Ovary (tissue), 9 donors: ENCODE data around the gene C6orf132. TPM values are rescaled to one million over a fixed set of nuclear protein-coding genes. Genes with fewer than 3 reads are reported as not detected.

Experiments
- DNase-seq, 5 donors: peaks; one replicate each; pipeline ENCODE4 v3.0.0-alpha.2; 2019 to 2020
- H3K27ac ChIP-seq, 2 donors: fragments of 200-600 bp; one replicate each; pipeline versions ENCODE4 v1.5.1 to v1.8.0; 2019 to 2022
- H3K27me3 ChIP-seq: fragments of 200-600 bp; one replicate; pipeline ENCODE4 v1.8.0; 2022
- H3K36me3 ChIP-seq: fragments of 200-600 bp; sonication (generic); one replicate; pipeline ENCODE4 v1.5.1; 2019
- H3K4me1 ChIP-seq: one replicate; pipeline ENCODE4 v1.8.1; 2013; ENCODE audit warnings: mild to moderate bottlenecking, moderate library complexity; ENCODE audit not compliant: insufficient read depth
- H3K4me3 ChIP-seq: fragments of 200-600 bp; sonication (generic); one replicate; pipeline ENCODE4 v1.5.1; 2017
- H3K9me3 ChIP-seq, 2 donors: fragments of 200-600 bp in 1 of 2; sonication (generic) in 1 of 2; one replicate each; pipeline versions ENCODE4 v1.5.1 to v1.8.1; 2013 to 2019; ENCODE audit warnings: mild to moderate bottlenecking in 1 of 2, moderate library complexity in 1 of 2
- EP300 ChIP-seq: sonication (generic); formaldehyde crosslinking; IDR thresholded peaks from one replicate; pipeline ENCODE4 v1.6.1; 2017; ENCODE audit warnings: antibody characterized with exemption
- POLR2A ChIP-seq: fragments of 450-650 bp; IDR thresholded peaks from one replicate; pipeline ENCODE4 v1.6.1; 2017; ENCODE audit warnings: antibody characterized with exemption, mild to moderate bottlenecking, moderate library complexity
- WGBS, 3 donors: extraction: QIAGEN DNeasy Blood & Tissue Kit in 1 of 3; methylation state at CpG; one replicate each; pipeline versions ENCODE4 v1.1.5 to v1.1.7; 2013 to 2017; 5-methylcytosine and 5-hydroxymethylcytosine counted together
- intact Hi-C, 4 donors: fragments of 100-400 bp; cut with DNase I; formaldehyde crosslinking; loops; one replicate each; pipeline versions ENCODE4 v1.11.0 to v1.15.1; 2022 to 2023
- polyA plus RNA-seq, 2 donors: library from polyadenylated mRNA; stranded (reverse); fragments of 200-250 nt in 1 of 2; fragments of 350-450 nt in 1 of 2; fragmentation: Illumina TruSeq in 1 of 2; extraction: RNeasy Lipid Tissue Mini Kit (QIAGEN cat#74804) in 1 of 2; gene quantifications; one replicate each; pipeline ENCODE4 v1.2.3, GENCODE V29; 2013 to 2014
- total RNA-seq, 7 donors: library from RNA; depleted of rRNA in 2 of 7; stranded (reverse); fragments of >200 nt in 2 of 7; fragmentation: NEBNext Ultra II Directional in 3 of 7; extraction: Animal tissue kit (Norgen Biotek cat#: 25700) in 3 of 7; gene quantifications; one replicate each; pipeline versions ENCODE4 v1.1.0 to v1.2.4, GENCODE V29; 2016 to 2023
- TF ChIP-seq, protein P1 (sequence below), 3 donors: fragments of 450-650 bp in 2 of 3; fragments of 200-600 bp in 1 of 3; IDR thresholded peaks; one replicate each; pipeline versions ENCODE4 v1.5.1 to v1.8.0; 2016 to 2022; ENCODE audit warnings: antibody characterized with exemption in 3 of 3, mild to moderate bottlenecking in 1 of 3
- donor health status: DM: no; HTN: no; CAD: no; lungs with moderate emphysema.
- donor health status: DM: no; HTN: no; CAD: no.
- donor health status: Bipolar disorder and iron deficiency.
- donor health status: DM: yes; HTN: yes; CAD: no.
- donor health status: DM: no; HTN: no; CAD: no.
- donor health status: DM: yes; HTN: yes; CAD: no.

Gene C6orf132
- total and polyA plus RNA-seq, 9 donors = 0.05 to 14.1 (median 1.1) TPM

DNA sequence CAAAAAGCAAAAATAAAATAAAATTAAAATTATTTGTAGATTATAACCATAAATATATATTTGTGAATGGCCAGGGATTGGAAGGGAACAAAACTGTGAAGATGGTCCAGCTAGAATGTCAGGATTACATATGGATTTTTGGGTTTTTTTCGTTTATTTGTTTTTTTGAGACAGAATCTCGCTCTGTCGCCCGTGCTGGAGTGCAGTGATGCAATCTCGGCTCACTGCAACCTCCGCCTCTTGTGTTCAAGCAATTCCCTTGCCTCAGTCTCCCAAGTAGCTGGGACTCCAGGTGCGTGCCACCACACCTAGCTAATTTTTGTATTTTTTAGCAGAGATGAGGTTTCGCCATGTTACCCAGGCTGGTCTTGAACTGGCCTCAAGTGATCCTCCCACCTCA lies 7.8 kb upstream of the C6orf132 start:
- intact Hi-C loops = no loop called here
- no peak overlapping the region for H3K4me3 ChIP-seq
- no peak for DNase-seq
- H3K27ac ChIP-seq = no peak overlapping the region
- no peaks in the 10 kb centered on the region for H3K36me3 ChIP-seq
- WGBS, 3 donors = 91 to 92% (median 92%) methylated on average over 8 of the region's 8 CpGs
- no peaks in the 10 kb centered on the region for H3K4me1 ChIP-seq
- H3K27me3 ChIP-seq = no peaks in the 10 kb centered on the region
- no peak for TF ChIP-seq POLR2A
- TF ChIP-seq EP300 = no peak
- TF ChIP-seq, protein P1, sequence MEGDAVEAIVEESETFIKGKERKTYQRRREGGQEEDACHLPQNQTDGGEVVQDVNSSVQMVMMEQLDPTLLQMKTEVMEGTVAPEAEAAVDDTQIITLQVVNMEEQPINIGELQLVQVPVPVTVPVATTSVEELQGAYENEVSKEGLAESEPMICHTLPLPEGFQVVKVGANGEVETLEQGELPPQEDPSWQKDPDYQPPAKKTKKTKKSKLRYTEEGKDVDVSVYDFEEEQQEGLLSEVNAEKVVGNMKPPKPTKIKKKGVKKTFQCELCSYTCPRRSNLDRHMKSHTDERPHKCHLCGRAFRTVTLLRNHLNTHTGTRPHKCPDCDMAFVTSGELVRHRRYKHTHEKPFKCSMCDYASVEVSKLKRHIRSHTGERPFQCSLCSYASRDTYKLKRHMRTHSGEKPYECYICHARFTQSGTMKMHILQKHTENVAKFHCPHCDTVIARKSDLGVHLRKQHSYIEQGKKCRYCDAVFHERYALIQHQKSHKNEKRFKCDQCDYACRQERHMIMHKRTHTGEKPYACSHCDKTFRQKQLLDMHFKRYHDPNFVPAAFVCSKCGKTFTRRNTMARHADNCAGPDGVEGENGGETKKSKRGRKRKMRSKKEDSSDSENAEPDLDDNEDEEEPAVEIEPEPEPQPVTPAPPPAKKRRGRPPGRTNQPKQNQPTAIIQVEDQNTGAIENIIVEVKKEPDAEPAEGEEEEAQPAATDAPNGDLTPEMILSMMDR (IDR thresholded peaks at IDR 0.05) = no peak
- H3K9me3 ChIP-seq = no peaks in the 10 kb centered on the region

DNA sequence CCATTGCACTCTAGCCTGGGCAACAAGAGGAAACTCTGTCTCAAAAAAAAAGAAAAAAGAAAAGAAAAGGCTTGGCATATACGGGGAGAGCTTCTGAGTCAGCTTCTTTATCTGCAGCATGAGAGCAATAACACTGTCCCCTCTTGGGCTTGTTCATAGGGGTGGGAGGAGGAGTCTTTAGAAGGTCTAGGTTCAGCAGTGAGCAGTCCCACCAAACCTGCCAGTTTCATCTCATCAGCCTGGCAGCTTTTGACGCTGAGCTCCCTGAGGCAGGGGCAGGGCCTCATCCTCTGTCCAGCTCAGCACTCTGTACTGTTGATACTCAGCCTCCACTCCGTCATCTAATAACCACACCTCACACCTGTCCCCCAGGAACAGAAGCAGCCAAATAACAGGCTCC lies 5.6 kb upstream of the C6orf132 start:
- H3K9me3 ChIP-seq = no peaks in the 10 kb centered on the region
- intact Hi-C loops = no loop called here
- TF ChIP-seq EP300 (no peak), POLR2A (no peak)
- TF ChIP-seq, protein P1 (IDR thresholded peaks at IDR 0.05) = no peak
- H3K4me3 ChIP-seq = no peak overlapping the region
- DNase-seq = no peak
- H3K27ac ChIP-seq = no peak overlapping the region
- no peaks in the 10 kb centered on the region for H3K27me3 ChIP-seq
- WGBS, 3 donors = 36 to 59% (median 37%) methylated on average over 3 of the region's 3 CpGs
- H3K4me1 ChIP-seq = no peaks in the 10 kb centered on the region
- H3K36me3 ChIP-seq = no peaks in the 10 kb centered on the region

DNA sequence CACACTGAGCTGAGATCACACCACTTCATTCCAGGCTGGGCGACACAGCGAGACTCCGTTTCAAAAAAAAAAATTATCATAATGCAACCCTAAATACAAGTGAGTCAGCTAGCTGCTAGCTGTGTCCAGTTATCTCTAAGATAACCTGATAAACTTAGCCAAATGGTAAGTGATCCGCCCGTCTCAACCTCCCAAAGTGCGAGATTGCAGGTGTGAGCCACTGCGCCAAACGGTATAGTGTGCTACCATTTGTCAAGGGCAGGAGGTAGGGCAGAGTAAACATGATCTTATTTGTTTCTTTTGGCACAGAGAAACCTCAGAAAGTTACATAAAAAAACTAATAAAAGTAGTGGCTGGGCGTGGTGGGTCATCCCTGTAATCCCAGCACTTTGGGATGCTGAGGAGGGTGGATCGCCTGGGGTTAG lies 4.7 kb upstream of the C6orf132 start:
- peaks cover 5% of the 10 kb centered on the region for H3K4me1 ChIP-seq
- TF ChIP-seq EP300 (no peak), POLR2A (no peak)
- TF ChIP-seq, protein P1 (IDR thresholded peaks at IDR 0.05) = no peak
- no peak overlapping the region for H3K4me3 ChIP-seq
- H3K36me3 ChIP-seq = no peaks in the 10 kb centered on the region
- H3K27ac ChIP-seq = no peak overlapping the region
- intact Hi-C loops = no loop called here
- no peaks in the 10 kb centered on the region for H3K27me3 ChIP-seq
- no peaks in the 10 kb centered on the region for H3K9me3 ChIP-seq
- no peak for DNase-seq
- WGBS, 3 donors = 69 to 77% (median 70%) methylated on average over 10 of the region's 10 CpGs

DNA sequence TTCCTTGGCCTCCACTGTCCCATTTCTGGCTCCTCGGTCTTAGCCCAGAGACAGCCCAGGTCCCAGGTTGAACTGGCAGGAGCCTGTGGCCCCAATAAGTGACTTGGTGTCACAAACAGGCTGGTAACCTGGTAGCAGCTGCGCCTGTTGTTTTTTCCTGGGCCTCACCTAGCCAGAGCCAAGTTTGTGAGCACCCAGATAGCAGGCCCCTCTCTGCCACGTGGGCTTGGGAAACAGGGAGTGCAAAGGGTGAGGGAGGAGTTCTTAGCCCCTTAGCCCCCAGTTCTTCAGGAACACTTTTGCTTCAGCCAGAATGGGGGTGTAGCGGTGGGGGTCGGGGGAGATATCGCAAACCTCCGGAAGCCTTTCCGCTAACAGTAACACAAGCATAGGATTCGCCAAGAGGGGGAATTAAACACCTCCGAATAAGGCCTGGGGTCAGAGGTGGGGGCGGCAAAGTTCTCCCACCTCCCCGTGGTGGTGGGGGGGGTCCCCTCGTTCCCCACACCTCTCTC lies 760 bp downstream of the C6orf132 start:
- intact Hi-C loops = no loop called here
- H3K4me3 ChIP-seq = peak overlapping the region; percentile 35
- TF ChIP-seq POLR2A = no peak
- no peak for TF ChIP-seq EP300
- TF ChIP-seq, protein P1 (IDR thresholded peaks at IDR 0.05) = no peak
- H3K36me3 ChIP-seq = no peaks in the 10 kb centered on the region
- no peaks in the 10 kb centered on the region for H3K27me3 ChIP-seq
- WGBS, 3 donors = 46 to 48% (median 47%) methylated on average over 13 of the region's 13 CpGs
- H3K9me3 ChIP-seq = no peaks in the 10 kb centered on the region
- DNase-seq = no peak
- H3K4me1 ChIP-seq = peaks cover 5% of the 10 kb centered on the region
- H3K27ac ChIP-seq = no peak overlapping the region
